Activated CD4-positive, alpha-beta T cell treated with anti-CD3 and anti-CD28 coated beads for 4 hours (primary cell): Measurements from ENCODE around the gene MTMR3.
"Not testable (repeated sequence)": the region's sequence is repeated elsewhere in the genome, so short reads cannot be mapped to it uniquely, and the experiment has no call there.

ENCODE experiments used
- DNase-seq, 2 donors: peaks; one replicate each; pipeline ENCODE4 v3.0.0-alpha.2; 2020

The MTMR3 gene

GRCh38 chr22:29883045-29883774 is at the start of gene MTMR3:
TSS of gene MTMR3 (plus strand) at chr22:29883174. CDS start at chr22:29971060, 87,886 bp downstream.
- DNase-seq = peak; percentile 91 to 92

GRCh38 chr22:29833392-29833965 is 49.5 kb upstream of the MTMR3 start:
- no peak for DNase-seq

- no peak for DNase-seq
Observed at GRCh38 chr22:29834046-29834445, 48.9 kb upstream of the MTMR3 start.

- not testable (repeated sequence) for DNase-seq
Observed at GRCh38 chr22:29836791-29837370, 46.1 kb upstream of the MTMR3 start.

GRCh38 chr22:29837741-29838598 is 45.0 kb upstream of the MTMR3 start, which contains the start of gene ASCC2:
TSS of gene ASCC2 (minus strand) at chr22:29838274. CDS start at chr22:29832325, 5,949 bp downstream.
- peak; percentile 99 for DNase-seq

GRCh38 chr22:29838599-29838956 is 44.4 kb upstream of the MTMR3 start:
- DNase-seq = no peak

GRCh38 chr22:29839039-29839438 is 43.9 kb upstream of the MTMR3 start:
- no peak for DNase-seq

DNA sequence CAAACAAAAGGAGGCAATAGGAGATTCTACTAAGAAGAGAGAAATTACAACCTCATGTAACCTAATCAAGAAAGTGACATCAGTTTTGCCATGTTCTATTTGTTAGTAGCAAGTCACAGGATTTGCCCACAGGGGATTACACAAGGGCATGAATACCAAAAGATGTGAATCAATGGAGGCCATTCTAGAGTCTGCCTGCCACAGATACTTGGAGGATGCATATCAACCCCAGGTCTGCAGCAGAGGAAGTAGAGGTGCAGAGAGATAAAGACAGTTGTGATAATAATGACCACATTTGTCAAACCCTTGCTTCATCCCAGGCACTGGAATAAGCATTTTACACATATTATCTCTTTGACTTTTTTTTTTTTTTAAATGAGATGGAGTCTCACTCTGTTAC is 42.5 kb upstream of the MTMR3 start:
- DNase-seq = no peak

- no peak for DNase-seq
Observed at GRCh38 chr22:29842172-29842571, 40.8 kb upstream of the MTMR3 start.

GRCh38 chr22:29842740-29843139 is 40.2 kb upstream of the MTMR3 start:
- no peak for DNase-seq

- DNase-seq = no peak
Observed at GRCh38 chr22:29846290-29846689, 36.7 kb upstream of the MTMR3 start.

- DNase-seq = no peak
Observed at GRCh38 chr22:29848111-29848510, 34.9 kb upstream of the MTMR3 start.

DNA sequence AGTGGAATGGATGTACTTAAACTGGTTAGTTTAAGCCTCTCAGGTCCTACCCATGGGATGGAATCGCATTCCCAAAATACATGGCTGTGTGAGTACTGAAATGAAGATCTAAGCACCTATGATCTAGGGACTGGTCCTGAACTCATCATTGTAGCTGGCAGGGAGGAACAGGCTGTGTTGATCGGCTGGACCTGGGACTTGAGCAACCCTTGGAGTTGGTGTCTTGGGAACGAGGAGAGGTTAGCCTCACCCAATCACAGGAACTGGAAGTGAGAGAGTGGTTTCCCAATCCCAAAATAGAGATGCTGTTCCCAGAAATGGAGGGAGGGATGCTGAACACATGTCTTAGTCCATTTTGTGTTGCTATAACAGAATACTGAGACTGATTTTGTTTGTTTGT is 28.5 kb upstream of the MTMR3 start:
- no peak for DNase-seq

GRCh38 chr22:29855611-29856181 is 27.3 kb upstream of the MTMR3 start:
- DNase-seq = no peak

DNA sequence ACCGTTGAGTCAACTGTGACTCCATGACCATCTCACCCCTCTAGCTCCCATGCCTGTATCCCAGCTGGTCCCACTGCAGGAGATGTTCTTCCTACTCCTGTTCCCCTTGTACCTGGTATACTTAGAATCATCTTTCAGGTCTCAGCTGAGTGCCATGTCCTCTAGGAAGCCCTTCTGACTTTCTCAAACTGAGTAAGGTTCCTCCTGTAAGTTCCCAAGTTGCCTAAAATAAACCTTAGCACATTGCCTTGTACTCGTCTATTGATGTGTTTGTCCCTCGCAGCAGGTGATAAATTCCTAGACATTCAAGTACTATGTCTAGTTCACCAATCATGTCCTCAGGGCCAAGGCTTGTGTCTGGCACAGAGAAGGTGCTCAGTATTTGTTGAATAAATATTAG is 26.5 kb upstream of the MTMR3 start:
- DNase-seq = no peak

GRCh38 chr22:29859030-29859429 is 23.9 kb upstream of the MTMR3 start:
- DNase-seq = not testable (repeated sequence)

- no peak for DNase-seq
Observed at GRCh38 chr22:29860006-29860766, 22.8 kb upstream of the MTMR3 start.

- DNase-seq = no peak
Observed at GRCh38 chr22:29861672-29862297, 21.2 kb upstream of the MTMR3 start.

GRCh38 chr22:29865572-29865971 is 17.4 kb upstream of the MTMR3 start:
- DNase-seq = not testable (repeated sequence)

- DNase-seq = no peak
Observed at GRCh38 chr22:29867260-29867659, 15.7 kb upstream of the MTMR3 start.

DNA sequence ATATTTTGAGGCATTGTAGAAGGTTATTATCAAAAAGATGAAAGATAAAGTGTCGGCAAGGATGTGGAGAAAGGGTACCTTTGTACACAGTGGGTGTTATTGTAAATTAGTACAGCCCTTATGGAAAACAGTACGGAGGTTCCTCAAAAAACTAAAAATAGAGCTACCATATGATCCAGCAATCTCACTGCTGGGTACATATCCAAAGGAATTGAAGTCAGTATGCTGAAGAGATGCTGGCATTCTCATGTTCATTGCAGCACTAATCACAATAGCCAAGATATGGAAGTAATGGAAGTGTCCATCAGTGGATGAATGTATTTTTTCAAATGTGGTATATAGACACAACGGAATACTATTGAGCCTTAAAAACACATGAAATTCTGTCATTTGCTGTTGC is 15.1 kb upstream of the MTMR3 start:
- no peak for DNase-seq

DNA sequence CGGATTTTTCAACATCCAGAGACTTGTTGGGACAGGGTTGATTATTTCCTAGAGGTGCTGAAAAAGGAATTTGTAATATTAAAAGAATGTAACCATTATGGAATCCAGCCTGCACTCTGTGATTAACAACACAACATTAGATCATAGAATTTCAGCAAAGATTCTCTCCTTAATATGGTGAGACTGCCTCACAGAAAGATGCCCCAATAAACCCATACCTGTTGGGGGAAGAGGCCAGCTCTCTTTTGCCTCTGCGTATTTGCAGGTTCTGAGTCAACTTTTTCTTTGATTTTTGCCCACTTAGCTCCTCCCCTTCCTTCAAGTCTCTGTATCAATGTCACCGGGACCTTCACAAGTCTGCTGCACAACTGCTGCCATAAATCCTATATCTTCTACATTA is 12.4 kb upstream of the MTMR3 start:
- DNase-seq = no peak
